H9 (cell line): ENCODE data around the gene MRPS18A. TPM values are rescaled to one million over a fixed set of nuclear protein-coding genes. Genes with fewer than 3 reads are reported as not detected.
"Not testable (repeated sequence)": the region's sequence is repeated elsewhere in the genome, so short reads cannot be mapped to it uniquely, and the experiment has no call there.

ENCODE experiments used
- DNase-seq: peaks from one replicate; pipeline ENCODE4 v3.0.0-alpha.2; 2017
- H2AFZ ChIP-seq: one replicate; pipeline ENCODE4 v1.6.1; 2013; ENCODE audit warnings: mild to moderate bottlenecking, low read length, control low read depth, moderate library complexity
- H2AK5ac ChIP-seq: 2 replicates; pipeline ENCODE4 v1.6.1; 2013; ENCODE audit warnings: low read length, control low read depth, mixed read lengths; ENCODE audit not compliant: insufficient read length
- H2BK120ac ChIP-seq: one replicate; pipeline ENCODE4 v1.6.1; 2013; ENCODE audit warnings: low read depth, mild to moderate bottlenecking, low read length, control low read depth, inconsistent platforms; ENCODE audit not compliant: poor library complexity, severe bottlenecking
- H2BK12ac ChIP-seq: 2 replicates; pipeline ENCODE4 v1.6.1; 2013; ENCODE audit warnings: low read length, control low read depth, mixed read lengths, low read depth; ENCODE audit not compliant: insufficient read length
- H2BK15ac ChIP-seq: 2 replicates; pipeline ENCODE4 v1.6.1; 2013; ENCODE audit warnings: low read depth, low read length, control low read depth
- H2BK20ac ChIP-seq: one replicate; pipeline ENCODE4 v1.6.1; 2013; ENCODE audit warnings: low read depth, mild to moderate bottlenecking, low read length, control low read depth, inconsistent platforms; ENCODE audit not compliant: poor library complexity, severe bottlenecking
- H2BK5ac ChIP-seq: 2 replicates; pipeline ENCODE4 v1.6.1; 2013; ENCODE audit warnings: low read length, control low read depth, mixed read lengths; ENCODE audit not compliant: insufficient read length
- H3K14ac ChIP-seq: 2 replicates; pipeline ENCODE4 v1.6.1; 2013; ENCODE audit warnings: low read length, control low read depth; ENCODE audit not compliant: insufficient read depth
- H3K18ac ChIP-seq: 2 replicates; pipeline ENCODE4 v1.6.1; 2013; ENCODE audit warnings: low read depth, mild to moderate bottlenecking, mixed read lengths, low read length, control low read depth; ENCODE audit not compliant: insufficient read length
- H3K23ac ChIP-seq: 2 replicates; pipeline ENCODE4 v1.6.1; 2013; ENCODE audit warnings: low read length, control low read depth, mixed read lengths, low read depth; ENCODE audit not compliant: insufficient read length
- H3K23me2 ChIP-seq: 2 replicates; pipeline ENCODE4 v1.6.1; 2013; ENCODE audit warnings: low read depth, mild to moderate bottlenecking, mixed read lengths, low read length, control low read depth; ENCODE audit not compliant: insufficient read length, poor library complexity, severe bottlenecking
- H3K27ac ChIP-seq: 2 replicates; pipeline ENCODE4 v1.5.1; 2013; ENCODE audit warnings: low read length, control low read depth, mixed read lengths, low read depth; ENCODE audit not compliant: insufficient read length
- H3K27me3 ChIP-seq: 2 replicates; pipeline ENCODE4 v1.6.1; 2013; ENCODE audit warnings: low read length, control low read depth, inconsistent platforms; ENCODE audit not compliant: insufficient read depth
- H3K4ac ChIP-seq: 2 replicates; pipeline ENCODE4 v1.6.1; 2013; ENCODE audit warnings: low read depth, mild to moderate bottlenecking, control low read depth, inconsistent platforms, low read length, moderate library complexity
- H3K4me1 ChIP-seq: 2 replicates; pipeline ENCODE4 v1.6.1; 2013; ENCODE audit warnings: low read length, control low read depth, inconsistent platforms; ENCODE audit not compliant: insufficient read depth
- H3K4me2 ChIP-seq: 2 replicates; pipeline ENCODE4 v1.6.1; 2013; ENCODE audit warnings: low read length, control low read depth, mixed read lengths; ENCODE audit not compliant: insufficient read length, insufficient read depth
- H3K56ac ChIP-seq: 2 replicates; pipeline ENCODE4 v1.6.1; 2013; ENCODE audit warnings: low read depth, mild to moderate bottlenecking, mixed read lengths, low read length, control low read depth; ENCODE audit not compliant: insufficient read length
- H3K79me1 ChIP-seq: 2 replicates; pipeline ENCODE4 v1.6.1; 2013; ENCODE audit warnings: low read depth, mild to moderate bottlenecking, moderate library complexity, low read length, control low read depth, inconsistent platforms; ENCODE audit not compliant: insufficient read depth, poor library complexity, severe bottlenecking
- H3K79me2 ChIP-seq: 2 replicates; pipeline ENCODE4 v1.6.1; 2013; ENCODE audit warnings: low read length, control low read depth, inconsistent platforms; ENCODE audit not compliant: insufficient read depth
- H3K9ac ChIP-seq: 2 replicates; pipeline ENCODE4 v1.6.1; 2013; ENCODE audit warnings: low read length, control low read depth, mixed read lengths; ENCODE audit not compliant: insufficient read length; ENCODE audit errors: extremely low read depth
- H3K9me3 ChIP-seq: one replicate; pipeline ENCODE4 v1.6.1; 2013; ENCODE audit warnings: low read depth, low read length, inconsistent platforms; ENCODE audit not compliant: control insufficient read depth
- H3T11ph ChIP-seq: one replicate; pipeline ENCODE4 v1.6.1; 2013; ENCODE audit warnings: mild to moderate bottlenecking, low read length, control low read depth, inconsistent platforms
- H4K20me1 ChIP-seq: one replicate; pipeline ENCODE4 v1.6.1; 2013; ENCODE audit not compliant: control insufficient read depth, insufficient read length, insufficient read depth
- H4K5ac ChIP-seq: 2 replicates; pipeline ENCODE4 v1.6.1; 2013; ENCODE audit warnings: low read depth, mild to moderate bottlenecking, mixed read lengths, low read length, control low read depth; ENCODE audit not compliant: insufficient read length
- H4K8ac ChIP-seq: replicated peaks from 2 replicates; pipeline ENCODE4 v1.6.1; 2013; ENCODE audit warnings: low read length, control low read depth, mixed read lengths, low read depth; ENCODE audit not compliant: insufficient read length
- H4K91ac ChIP-seq: 2 replicates; pipeline ENCODE4 v1.6.1; 2013; ENCODE audit warnings: low read depth, mild to moderate bottlenecking, moderate library complexity, mixed read lengths, low read length, control low read depth; ENCODE audit not compliant: insufficient read length
- H3K27ac Mint-ChIP-seq, 3 experiments: 2 replicates in 2 of 3; 3 replicates in 1 of 3; pipeline ENCODE4 v1.8.0; 2020 to 2021; ENCODE audit warnings: mixed read lengths in 3 of 3, mild to moderate bottlenecking in 1 of 3, moderate library complexity in 1 of 3
- H3K27me3 Mint-ChIP-seq: 2 replicates; pipeline ENCODE4 v1.8.0; 2021; ENCODE audit warnings: low read depth, mild to moderate bottlenecking, moderate library complexity, mixed read lengths
- H3K36me3 Mint-ChIP-seq, 3 experiments: 2 replicates in 2 of 3; 3 replicates in 1 of 3; pipeline ENCODE4 v1.8.0; 2020 to 2021; ENCODE audit warnings: low read depth in 3 of 3, mixed read lengths in 3 of 3; ENCODE audit not compliant: insufficient read depth in 1 of 3
- H3K4me1 Mint-ChIP-seq, 2 experiments: 2 replicates each; pipeline ENCODE4 v1.8.0; 2020; ENCODE audit warnings: mixed read lengths in 2 of 2
- H3K4me3 Mint-ChIP-seq, 2 experiments: 2 replicates in 1 of 2; 3 replicates in 1 of 2; pipeline ENCODE4 v1.8.0; 2020 to 2021; ENCODE audit warnings: mild to moderate bottlenecking in 2 of 2, mixed read lengths in 2 of 2, moderate library complexity in 1 of 2
- H3K9me3 Mint-ChIP-seq, 2 experiments: 2 replicates in 1 of 2; 3 replicates in 1 of 2; pipeline ENCODE4 v1.8.0; 2020; ENCODE audit warnings: mild to moderate bottlenecking in 2 of 2, mixed read lengths in 2 of 2, moderate library complexity in 1 of 2
- WGBS: extraction: QIAGEN DNeasy Blood & Tissue Kit; methylation state at CpG from one replicate; pipeline ENCODE4 v1.1.7; 2013; ENCODE audit warnings: missing lambda C conversion rate, low lambda C conversion rate, mixed read lengths; ENCODE audit not compliant: insufficient read length; ENCODE audit errors: extremely low coverage; 5-methylcytosine and 5-hydroxymethylcytosine counted together
- total RNA-seq: library from RNA; stranded (reverse); gene quantifications from 2 replicates; pipeline ENCODE4 v1.2.1, GENCODE V29; 2021
- TF ChIP-seq, protein P1 (sequence below): fragments of 200-600 bp; sonication (generic); conservative IDR thresholded peaks from 3 replicates; pipeline ENCODE4 v1.8.0; 2021; ENCODE audit warnings: antibody characterized with exemption, mild to moderate bottlenecking

The MRPS18A gene
- total RNA-seq, 1 experiment from 2014 or later = 65.1 TPM

DNA sequence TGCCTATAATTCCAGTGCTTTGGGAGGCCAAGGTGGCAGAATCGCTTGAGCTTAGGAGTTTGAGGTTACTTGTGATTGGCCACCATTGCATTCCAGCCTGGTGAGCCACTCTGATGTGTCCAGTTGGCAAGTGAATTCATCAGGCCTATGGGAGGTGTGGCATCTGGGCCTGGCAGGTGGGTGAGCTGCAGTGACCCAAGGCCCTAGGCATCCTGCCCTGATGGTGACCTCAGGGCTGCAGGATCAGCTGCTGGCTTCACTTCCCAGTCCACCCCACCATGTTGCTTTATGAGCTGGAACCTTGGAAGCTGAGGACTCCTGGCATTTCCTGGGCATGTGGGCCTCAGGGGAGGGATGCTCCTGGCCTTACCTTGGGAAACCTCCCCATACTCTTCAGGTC lies 22.2 kb downstream of the MRPS18A start:
- no CpG with 5 or more reads among the region's 1 CpG for WGBS
- no peak overlapping the region for H2BK120ac ChIP-seq
- H3K14ac ChIP-seq = no peak overlapping the region; the same call in 1 of the 2 replicates
- H3K18ac ChIP-seq = no peak overlapping the region
- no peak overlapping the region for H4K5ac ChIP-seq
- H3K4ac ChIP-seq = no peak overlapping the region
- no peaks in the 10 kb centered on the region for H3K79me2 ChIP-seq
- H3K56ac ChIP-seq = no peak overlapping the region
- Mint-ChIP-seq H3K9me3 (peaks cover 7 to 8% of the 10 kb centered on the region in 2 experiments; a peak in 4 of 5 replicates), H3K27me3 (peaks cover 18% of the 10 kb centered on the region), H3K4me3 (no peak overlapping the region), H3K27ac (peak overlapping the region in 1 of 3 experiments; percentile 52; a peak in 1 of 7 replicates), H3K36me3 (peaks cover 6 to 11% (median 10%) of the 10 kb centered on the region in 3 experiments; a peak in 5 of 7 replicates), H3K4me1 (peaks cover 32 to 36% of the 10 kb centered on the region in 2 experiments)
- H2BK5ac ChIP-seq = no peak overlapping the region
- no peak overlapping the region for H3K23ac ChIP-seq
- H3K4me1 ChIP-seq = peaks cover 4% of the 10 kb centered on the region
- H3K9me3 ChIP-seq = no peaks in the 10 kb centered on the region
- no peaks in the 10 kb centered on the region for H3K23me2 ChIP-seq
- DNase-seq = no peak
- H3K27ac ChIP-seq = no peak overlapping the region
- H2BK12ac ChIP-seq = no peak overlapping the region
- H2AFZ ChIP-seq = no peak overlapping the region
- H2AK5ac ChIP-seq = no peak overlapping the region
- H4K20me1 ChIP-seq = no peaks in the 10 kb centered on the region
- no peak overlapping the region for H2BK20ac ChIP-seq
- H4K8ac ChIP-seq = no peak overlapping the region
- no peak overlapping the region for H2BK15ac ChIP-seq
- H3K27me3 ChIP-seq = no peaks in the 10 kb centered on the region
- no peak overlapping the region for H4K91ac ChIP-seq
- no peak overlapping the region for H3K4me2 ChIP-seq
- no peaks in the 10 kb centered on the region for H3K79me1 ChIP-seq
- H3T11ph ChIP-seq = no peak overlapping the region
- TF ChIP-seq, protein P1, sequence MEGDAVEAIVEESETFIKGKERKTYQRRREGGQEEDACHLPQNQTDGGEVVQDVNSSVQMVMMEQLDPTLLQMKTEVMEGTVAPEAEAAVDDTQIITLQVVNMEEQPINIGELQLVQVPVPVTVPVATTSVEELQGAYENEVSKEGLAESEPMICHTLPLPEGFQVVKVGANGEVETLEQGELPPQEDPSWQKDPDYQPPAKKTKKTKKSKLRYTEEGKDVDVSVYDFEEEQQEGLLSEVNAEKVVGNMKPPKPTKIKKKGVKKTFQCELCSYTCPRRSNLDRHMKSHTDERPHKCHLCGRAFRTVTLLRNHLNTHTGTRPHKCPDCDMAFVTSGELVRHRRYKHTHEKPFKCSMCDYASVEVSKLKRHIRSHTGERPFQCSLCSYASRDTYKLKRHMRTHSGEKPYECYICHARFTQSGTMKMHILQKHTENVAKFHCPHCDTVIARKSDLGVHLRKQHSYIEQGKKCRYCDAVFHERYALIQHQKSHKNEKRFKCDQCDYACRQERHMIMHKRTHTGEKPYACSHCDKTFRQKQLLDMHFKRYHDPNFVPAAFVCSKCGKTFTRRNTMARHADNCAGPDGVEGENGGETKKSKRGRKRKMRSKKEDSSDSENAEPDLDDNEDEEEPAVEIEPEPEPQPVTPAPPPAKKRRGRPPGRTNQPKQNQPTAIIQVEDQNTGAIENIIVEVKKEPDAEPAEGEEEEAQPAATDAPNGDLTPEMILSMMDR = no peak
- H3K9ac ChIP-seq = no peak overlapping the region

DNA sequence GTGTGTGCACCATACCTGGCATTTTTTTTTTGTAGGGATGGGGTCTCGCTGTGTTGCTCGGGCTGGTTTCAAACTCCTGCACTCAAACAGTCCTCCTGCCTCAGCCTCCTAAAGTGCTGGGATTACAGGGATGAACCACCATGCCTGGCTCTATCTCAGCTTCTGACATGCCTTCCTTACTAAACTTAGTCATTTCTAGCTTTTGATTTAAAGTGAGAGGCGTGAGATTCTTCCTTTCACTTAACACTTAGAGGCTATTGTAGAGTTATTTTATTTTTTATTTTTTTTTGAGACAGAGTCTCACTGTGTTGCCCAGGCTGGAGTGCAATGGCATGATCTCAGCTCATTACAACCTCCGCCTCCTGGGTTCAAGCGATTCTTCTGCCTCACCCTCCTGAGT lies 24.6 kb downstream of the MRPS18A start:
- WGBS = no CpG with 5 or more reads among the region's 5 CpGs
- H3K56ac ChIP-seq, H3K4me2 ChIP-seq, H3K79me2 ChIP-seq, H2BK15ac ChIP-seq, H2AK5ac ChIP-seq, H2BK12ac ChIP-seq, H2BK5ac ChIP-seq, H4K91ac ChIP-seq, H2BK120ac ChIP-seq, H4K5ac ChIP-seq, H3K27ac ChIP-seq, H2AFZ ChIP-seq, H3K4me1 ChIP-seq, H3K4me3 Mint-ChIP-seq, H3K23ac ChIP-seq, H3T11ph ChIP-seq, H3K9me3 ChIP-seq, H3K79me1 ChIP-seq, H3K4ac ChIP-seq, H3K27me3 ChIP-seq, H3K23me2 ChIP-seq, H3K27ac Mint-ChIP-seq, H4K20me1 ChIP-seq, DNase-seq, H3K9ac ChIP-seq, H3K14ac ChIP-seq, H2BK20ac ChIP-seq, H3K18ac ChIP-seq, H4K8ac ChIP-seq: not testable (repeated sequence)
- H3K4me1 Mint-ChIP-seq = peaks cover 10 to 12% of the 10 kb centered on the region in 2 experiments
- peaks cover 6 to 11% (median 6%) of the 10 kb centered on the region in 3 experiments; a peak in 5 of 7 replicates for H3K36me3 Mint-ChIP-seq
- peaks cover 20% of the 10 kb centered on the region for H3K27me3 Mint-ChIP-seq
- H3K9me3 Mint-ChIP-seq = peaks cover 7 to 11% of the 10 kb centered on the region in 2 experiments; a peak in 4 of 5 replicates
